NCI-H146 (cell line): ENCODE measurements around the gene RNF227.

ENCODE experiments used
- DNase-seq: peaks from one replicate; lab custom pipeline; 2025; lab: John Stamatoyannopoulos, UW

RNF227 gene

DNA sequence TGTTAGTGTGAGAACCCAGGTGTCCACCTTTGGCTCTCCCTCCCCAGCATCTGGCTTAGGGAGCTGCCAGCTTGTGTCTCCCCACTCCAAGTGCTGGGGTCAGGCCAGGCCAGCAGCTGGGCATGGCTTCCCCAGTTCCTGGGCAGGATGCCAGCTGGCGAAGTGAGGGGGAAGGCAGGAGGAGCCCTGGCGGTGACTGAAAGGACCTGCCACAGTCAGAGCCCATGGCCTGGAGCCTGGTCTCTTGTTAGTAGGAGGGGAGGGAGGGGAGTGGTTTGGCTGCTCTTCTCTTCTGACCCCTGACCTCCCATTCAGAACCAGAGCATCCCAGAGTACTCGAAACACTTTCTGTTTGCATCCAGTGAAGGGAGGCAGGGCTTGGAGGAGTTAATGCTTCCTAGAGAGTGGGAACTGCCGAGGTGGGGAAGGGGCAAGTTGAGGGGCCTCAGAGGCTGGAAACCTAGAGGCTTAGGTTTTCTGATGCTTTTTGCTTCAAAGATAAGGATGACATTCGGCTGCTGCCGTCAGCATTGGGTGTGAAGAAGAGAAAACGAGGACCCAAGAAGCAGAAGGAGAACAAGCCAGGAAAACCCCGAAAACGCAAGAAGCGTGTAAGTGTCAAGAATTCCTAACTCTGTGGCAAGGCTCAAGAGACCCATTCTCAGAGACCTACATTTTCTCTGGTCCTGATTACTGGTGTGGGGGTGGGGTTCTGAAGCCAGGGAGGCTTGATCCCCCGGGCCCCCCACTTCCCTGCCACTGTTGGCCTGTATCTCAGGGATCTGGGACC is 26.7 kb downstream of the RNF227 start:
- DNase-seq = peak; percentile 93

- DNase-seq = peak; percentile 46
Observed at GRCh38 chr17:7888184-7888920, 27.7 kb downstream of the RNF227 start, which contains the start of gene CHD3. Gene CHD3, plus strand, starts transcription at chr17:7888789. Its CDS starts 212 bp downstream, at chr17:7889001.

DNA sequence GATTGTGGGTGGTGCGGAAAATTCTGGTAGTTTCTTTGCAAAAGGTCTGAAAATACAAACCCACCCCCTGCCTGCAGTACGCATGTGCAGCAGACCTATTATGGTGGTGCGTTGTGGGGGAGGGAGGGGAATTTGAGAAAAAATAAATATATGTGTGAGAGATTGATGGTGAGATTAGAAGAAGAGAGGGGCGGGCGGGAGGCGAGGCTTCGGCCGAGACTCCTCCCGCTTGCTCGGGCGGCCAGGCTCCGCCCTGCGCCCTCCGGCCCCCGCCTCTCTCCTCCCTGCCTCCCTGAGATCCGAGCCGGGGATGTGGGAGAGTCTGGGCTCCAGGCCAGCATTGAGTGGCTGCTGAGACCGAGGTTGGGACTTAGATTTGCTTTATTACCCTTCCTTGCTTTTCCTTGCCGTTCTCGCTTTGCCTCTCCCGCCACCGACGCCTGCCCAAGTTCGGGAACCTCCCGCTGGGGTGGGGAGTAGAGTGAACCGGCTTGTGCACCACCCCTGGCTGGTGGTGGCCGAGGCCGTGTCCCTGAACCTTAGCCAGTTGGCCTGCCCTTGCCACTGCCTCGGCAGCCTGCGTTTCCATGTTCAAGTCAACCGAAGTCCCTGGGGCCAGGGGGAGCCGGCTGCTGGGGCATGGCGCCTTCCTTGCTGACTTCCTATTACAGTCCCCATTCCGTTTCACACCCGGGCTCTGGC is 28.5 kb downstream of the RNF227 start:
- DNase-seq = peak; percentile 95

GRCh38 chr17:7887038-7887481 is 29.0 kb downstream of the RNF227 start:
- DNase-seq = no peak

DNA sequence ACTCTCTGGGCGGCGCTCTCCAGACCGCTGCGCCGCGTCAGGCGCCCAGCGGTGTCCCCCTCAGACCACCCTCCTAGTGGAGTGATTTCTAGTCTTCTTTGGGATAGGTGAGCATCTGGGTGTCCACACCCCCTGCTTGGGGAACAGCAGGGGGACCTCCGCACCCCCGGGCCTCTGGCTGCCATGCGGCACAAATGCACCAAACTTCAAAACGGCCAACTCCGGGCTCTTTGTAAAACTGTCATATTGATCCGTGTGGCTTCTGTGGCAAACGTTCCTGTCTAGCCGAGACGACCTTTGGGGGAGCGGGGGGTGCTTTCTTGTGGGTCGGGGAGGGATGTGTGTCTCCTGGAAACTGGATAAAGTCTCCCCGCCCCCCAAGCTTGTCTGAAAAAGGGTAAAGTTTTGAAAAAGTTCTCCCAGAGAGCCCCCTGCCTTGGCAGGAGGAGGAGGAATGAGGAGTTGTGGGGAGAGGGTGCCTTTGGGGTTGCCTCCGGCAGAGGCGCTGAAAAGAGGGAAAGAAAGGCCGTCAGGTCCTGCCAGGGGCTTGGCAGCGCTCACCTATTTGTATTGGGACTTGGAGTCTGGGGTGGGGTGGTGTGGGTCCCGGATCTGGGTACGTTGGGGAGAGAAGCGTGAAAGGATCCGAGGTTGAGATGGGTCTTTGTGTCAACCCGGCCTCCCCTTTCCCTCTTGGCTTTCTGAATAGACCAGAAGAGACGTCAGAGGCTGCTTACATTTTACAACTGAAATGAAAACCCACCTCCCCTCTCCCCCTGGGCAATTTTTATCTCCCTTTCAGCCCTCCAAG is 29.7 kb downstream of the RNF227 start:
- peak; percentile 52 for DNase-seq

- peak; percentile 67 for DNase-seq
Observed at GRCh38 chr17:7885367-7886226, 30.5 kb downstream of the RNF227 start.

GRCh38 chr17:7884581-7885366 is 31.3 kb downstream of the RNF227 start:
- peak; percentile 15 for DNase-seq

- peak; percentile 18 for DNase-seq
Observed at GRCh38 chr17:7883781-7884386, 32.2 kb downstream of the RNF227 start.

GRCh38 chr17:7882629-7883028 is 33.5 kb downstream of the RNF227 start:
- DNase-seq = no peak

DNA sequence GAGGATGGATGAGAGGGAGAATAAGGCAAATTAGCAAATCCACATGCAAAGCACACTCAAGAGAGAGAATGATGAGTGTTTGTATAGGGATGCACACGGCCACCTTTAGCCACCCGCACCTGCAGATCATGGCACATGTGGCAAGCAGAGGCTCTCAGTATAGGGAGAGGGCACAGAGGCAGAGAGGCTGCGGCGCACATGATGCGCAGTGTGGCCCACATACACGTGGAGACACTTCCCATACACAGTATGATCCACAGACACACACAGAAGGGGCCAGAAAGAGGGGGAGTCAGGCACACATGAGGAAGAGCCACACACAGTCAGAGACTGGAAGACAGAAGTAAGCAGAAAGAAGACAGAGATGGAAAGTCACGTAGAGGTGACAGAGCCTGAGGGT is 34.0 kb downstream of the RNF227 start:
- DNase-seq = no peak

DNA sequence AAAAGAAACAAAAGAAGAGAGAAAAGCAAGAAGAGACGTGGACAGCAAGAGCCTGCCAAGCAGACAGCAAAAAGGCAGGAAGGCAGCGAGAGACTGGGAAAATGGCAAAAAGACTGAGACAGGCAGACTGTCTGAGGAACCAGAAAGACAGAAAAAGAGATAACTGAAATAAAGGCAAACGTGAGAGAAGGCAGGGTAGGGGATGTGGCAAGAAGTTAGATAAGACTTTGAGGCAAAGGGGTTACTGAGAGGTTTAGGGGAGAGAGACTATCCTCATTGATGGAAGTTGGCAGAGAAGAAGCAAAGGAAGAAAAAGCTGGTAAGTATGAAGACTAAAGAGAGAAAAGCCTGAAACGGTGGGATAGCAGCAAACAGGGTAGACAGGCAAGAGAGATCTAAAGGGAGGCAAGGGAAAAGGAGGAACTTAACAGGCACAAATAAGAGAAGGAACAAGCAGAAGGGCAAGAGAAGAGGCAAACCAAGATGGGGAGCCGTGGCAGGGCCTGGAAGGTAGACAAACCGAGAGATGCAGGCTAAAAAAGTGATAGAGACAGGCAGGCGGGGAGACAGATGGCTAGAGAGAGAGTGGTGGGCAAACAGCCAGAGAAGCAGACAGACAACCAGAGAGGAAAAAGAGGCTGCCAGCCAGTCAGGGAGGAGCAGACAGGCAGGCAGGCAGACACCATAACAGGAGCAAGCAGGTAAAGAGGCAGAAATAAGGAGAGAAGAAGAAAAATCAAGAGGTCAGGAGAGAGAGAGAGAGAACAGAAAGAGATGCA is 34.6 kb downstream of the RNF227 start:
- no peak for DNase-seq

- DNase-seq = no peak
Observed at GRCh38 chr17:7880076-7880868, 35.8 kb downstream of the RNF227 start.

- no peak for DNase-seq
Observed at GRCh38 chr17:7878234-7878633, 37.9 kb downstream of the RNF227 start.

GRCh38 chr17:7875804-7876370 is 40.2 kb downstream of the RNF227 start:
- DNase-seq = no peak

- DNase-seq = no peak
Observed at GRCh38 chr17:7873051-7873450, 43.0 kb downstream of the RNF227 start.

DNA sequence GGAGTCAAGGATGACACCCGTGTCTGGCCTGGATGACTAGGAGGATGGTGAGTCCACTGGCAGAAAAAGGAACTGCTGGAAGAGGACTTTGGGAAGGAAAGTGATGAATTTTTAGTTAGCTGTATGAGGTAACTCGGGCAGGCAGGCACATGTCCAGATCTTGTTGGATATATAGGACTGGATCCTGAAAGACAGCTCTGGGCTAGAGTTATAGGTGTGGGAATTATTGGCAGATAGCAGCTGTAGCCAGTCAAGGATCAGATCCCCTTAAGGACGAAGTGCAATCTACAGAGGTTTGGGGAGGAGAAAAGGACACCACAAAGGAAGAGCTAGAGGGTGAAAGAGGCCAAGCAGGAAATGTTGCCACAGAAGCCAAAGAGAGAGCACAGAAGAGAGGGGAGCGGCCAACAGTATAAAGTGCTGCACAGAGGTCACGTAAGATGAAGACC is 48.2 kb downstream of the RNF227 start:
- DNase-seq = no peak

GRCh38 chr17:7864995-7865650 is 51.0 kb downstream of the RNF227 start:
- DNase-seq = no peak
